Measurements from ENCODE around the gene CYP2F1. TPM values are rescaled to one million over a fixed set of nuclear protein-coding genes. Genes with fewer than 3 reads are reported as not detected.

Gene CYP2F1
- not detected for total RNA-seq
- long read RNA-seq, result 0 reads

- Histone ChIP-seq H3K36me3 (no peaks in the 10 kb centered on the region), H3K27me3 (no peaks in the 10 kb centered on the region), H3K4me1 (no peaks in the 10 kb centered on the region), H3K4me3 (no peak within 1 kb of the TSS), H3K9me3 (no peaks in the 10 kb centered on the region), H3K27ac (no peak within 1 kb of the TSS)
- DNase-seq (no peak), ATAC-seq (no peak)
- no peak for TF ChIP-seq CTCF (IDR thresholded peaks at IDR 0.05)
- intact Hi-C loops (cut with DNase I), result no loop called here
These were observed at the start of gene CYP2F1 for GRCh38 chr19:41114132-41114531. TSS of gene CYP2F1 (plus strand) at chr19:41114432. CDS start at chr19:41116189, 1,757 bp downstream.

DNA sequence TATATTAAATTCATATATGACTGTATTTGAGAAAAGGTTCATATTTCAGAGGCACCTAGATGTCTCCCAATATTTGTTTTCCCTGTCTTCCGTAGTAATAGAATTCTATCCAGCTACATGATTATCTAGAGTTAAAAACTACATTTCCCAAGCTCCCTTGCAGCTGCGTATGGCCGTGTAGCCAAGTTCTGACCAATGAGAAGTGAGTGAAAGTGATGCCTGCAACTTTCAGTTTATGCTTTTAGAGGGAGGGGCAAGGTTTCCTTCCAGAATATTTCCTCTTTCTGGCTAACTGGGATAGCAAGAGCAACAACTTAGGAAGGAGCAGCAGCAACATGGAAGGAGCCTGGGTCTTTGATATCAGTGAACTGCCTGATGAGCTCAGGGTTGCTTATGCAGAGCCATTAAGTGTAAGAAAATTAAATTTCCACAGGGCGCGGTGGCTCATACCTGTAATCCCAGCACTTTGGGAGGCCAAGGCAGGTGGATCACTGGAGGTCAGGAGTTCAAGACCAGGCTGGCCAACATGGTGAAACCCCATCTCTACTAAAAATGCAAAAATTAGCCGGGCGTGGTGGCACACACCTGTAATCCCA lies 49.2 kb upstream of the CYP2F1 start:
- Histone ChIP-seq H3K27ac (no peak overlapping the region), H3K4me3 (no peak overlapping the region), H3K36me3 (no peaks in the 10 kb centered on the region), H3K9me3 (no peaks in the 10 kb centered on the region), H3K4me1 (no peaks in the 10 kb centered on the region), H3K27me3 (peaks cover 9% of the 10 kb centered on the region)
- intact Hi-C loops (cut with DNase I), result no loop called here
- DNase-seq (no peak), ATAC-seq (peak; percentile 34)
- no peak for TF ChIP-seq CTCF (IDR thresholded peaks at IDR 0.05)

GRCh38 chr19:41076286-41076685 lies 37.9 kb upstream of the CYP2F1 start:
- Histone ChIP-seq H3K27me3 (peaks cover 7% of the 10 kb centered on the region), H3K4me3 (no peak overlapping the region), H3K9me3 (no peaks in the 10 kb centered on the region), H3K36me3 (no peaks in the 10 kb centered on the region), H3K4me1 (no peaks in the 10 kb centered on the region), H3K27ac (no peak overlapping the region)
- intact Hi-C loops (cut with DNase I), result no loop called here
- DNase-seq, result no peak
- TF ChIP-seq CTCF (IDR thresholded peaks at IDR 0.05), result no peak
- no peak for ATAC-seq

DNA sequence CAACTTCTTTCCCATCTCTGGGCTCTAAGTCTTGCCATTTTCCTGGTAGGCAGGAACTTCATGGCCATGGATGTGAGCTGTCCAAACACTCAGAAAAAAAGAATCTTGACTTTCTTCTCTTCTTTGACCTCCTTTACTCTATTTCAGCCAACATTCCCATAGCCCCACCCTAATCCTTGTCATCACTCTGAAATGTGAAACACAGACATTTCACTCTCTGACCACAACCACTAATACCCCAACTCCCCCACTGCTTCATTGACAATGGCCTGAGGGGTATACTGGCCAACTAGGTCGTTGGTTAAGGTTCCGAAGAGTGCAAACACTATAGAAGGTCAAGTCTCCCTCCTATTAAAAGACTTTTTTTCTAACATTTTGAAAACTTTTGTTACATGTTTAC lies 30.7 kb upstream of the CYP2F1 start:
- H3K27me3 ChIP-seq, result peaks cover 13% of the 10 kb centered on the region
- H3K4me1 ChIP-seq, result no peaks in the 10 kb centered on the region
- intact Hi-C loops (cut with DNase I), result no loop called here
- ATAC-seq (no peak), DNase-seq (no peak)
- H3K4me3 ChIP-seq, result no peak overlapping the region
- H3K27ac ChIP-seq, result no peak overlapping the region
- H3K9me3 ChIP-seq, result no peaks in the 10 kb centered on the region
- no peaks in the 10 kb centered on the region for H3K36me3 ChIP-seq
- no peak for TF ChIP-seq CTCF (IDR thresholded peaks at IDR 0.05)

DNA sequence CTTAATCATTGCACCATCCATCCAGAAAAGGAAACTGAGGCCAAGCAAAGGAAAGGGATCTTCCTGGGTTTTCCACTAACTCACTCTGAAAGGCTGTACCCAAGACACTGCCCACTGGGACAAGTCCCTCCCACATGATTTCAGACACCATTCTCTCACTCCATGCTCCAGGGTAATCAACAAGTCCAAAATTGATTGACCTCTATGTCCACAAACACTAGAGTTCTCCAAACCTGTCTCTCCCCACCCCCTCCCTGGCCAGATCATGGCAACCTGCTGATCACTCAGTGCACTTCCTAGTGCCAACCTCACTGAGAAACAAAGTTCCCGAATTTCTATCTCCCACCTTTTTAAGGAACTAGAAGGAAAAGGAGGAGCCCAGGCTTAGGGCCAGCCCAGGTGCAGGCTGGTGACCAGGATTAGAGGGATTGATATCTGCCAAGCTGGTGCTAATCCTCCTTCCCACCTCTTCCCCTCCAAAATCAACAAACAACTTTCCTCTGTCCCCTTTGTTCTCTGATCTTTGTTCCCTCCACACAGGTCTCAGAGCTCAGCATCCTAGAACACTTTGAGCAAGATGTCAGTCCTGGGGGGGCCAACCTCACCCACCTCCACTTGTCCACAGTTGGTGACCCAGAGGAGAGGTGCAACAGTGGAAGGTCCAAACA lies 28.4 kb upstream of the CYP2F1 start:
- DNase-seq (no peak), ATAC-seq (no peak)
- Histone ChIP-seq H3K9me3 (no peaks in the 10 kb centered on the region), H3K36me3 (no peaks in the 10 kb centered on the region), H3K4me3 (no peak overlapping the region), H3K27me3 (peaks cover 17% of the 10 kb centered on the region), H3K27ac (no peak overlapping the region), H3K4me1 (no peaks in the 10 kb centered on the region)
- intact Hi-C loops (cut with DNase I), result no loop called here
- TF ChIP-seq CTCF (IDR thresholded peaks at IDR 0.05), result no peak
